Hepatocyte (in vitro differentiated cells): ENCODE results near the gene TPPP.
"Not testable (repeated sequence)": the region's sequence is repeated elsewhere in the genome, so short reads cannot be mapped to it uniquely, and the experiment has no call there.

Experiments used
- CTCF ChIP-seq: fragments of 200-600 bp; sonication (generic); IDR thresholded peaks from 2 replicates; pipeline ENCODE4 v1.5.1; 2016; ENCODE audit warnings: antibody characterized with exemption, mild to moderate bottlenecking; ENCODE audit not compliant: poor library complexity
- EZH2phosphoT487 ChIP-seq: fragments of 200-600 bp; sonication (generic); IDR thresholded peaks from one replicate; pipeline ENCODE4 v1.6.1; 2018; ENCODE audit warnings: antibody characterized with exemption, mild to moderate bottlenecking, low read depth, moderate library complexity; ENCODE audit not compliant: unreplicated experiment, severe bottlenecking

GRCh38 chr5:682216-682615 lies 10.9 kb downstream of the TPPP start:
- TF ChIP-seq CTCF, EZH2phosphoT487: not testable (repeated sequence)
